ENCODE data around the gene MUC12. TPM values are rescaled to one million over a fixed set of nuclear protein-coding genes. Genes with fewer than 3 reads are reported as not detected.
"Not testable (repeated sequence)": the region's sequence is repeated elsewhere in the genome, so short reads cannot be mapped to it uniquely, and the experiment has no call there.

Gene MUC12
- total RNA-seq, 1 experiment from 2014 or later = 0.64 TPM

DNA sequence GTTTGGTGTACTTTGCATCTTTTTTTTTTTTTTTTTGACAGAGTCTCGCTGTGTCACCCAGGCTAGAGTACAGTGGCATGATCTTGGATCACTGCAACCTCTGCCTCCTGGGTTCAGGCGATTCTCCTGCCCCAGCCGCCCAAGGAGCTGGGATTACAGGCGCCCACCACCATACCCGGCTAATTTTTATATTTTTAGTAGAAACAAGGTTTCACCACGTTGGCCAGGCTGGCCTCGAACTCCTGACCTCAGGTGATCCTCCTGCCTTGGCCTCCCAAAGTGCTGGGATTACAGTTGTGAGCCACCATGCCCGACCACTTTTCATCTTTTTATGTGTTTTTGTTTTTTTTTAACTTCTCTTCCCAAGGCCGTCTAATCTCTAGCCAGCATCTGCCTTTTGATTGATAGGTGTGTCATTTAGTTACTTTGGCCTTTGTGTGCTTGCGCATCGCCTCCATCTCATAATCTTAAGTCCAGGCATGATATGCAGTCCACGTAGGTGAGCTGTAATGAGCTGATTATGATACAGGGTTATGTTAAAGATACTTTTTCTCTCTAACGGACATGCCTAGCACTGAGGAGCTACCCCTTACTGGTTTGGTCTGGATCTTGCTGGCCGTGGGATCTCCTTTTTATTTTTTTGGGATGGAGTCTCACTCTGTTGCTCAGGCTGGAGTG is 15.0 kb downstream of the MUC12 start:
- H4K20me1 ChIP-seq (ENCODE audit: insufficient read depth); intact Hi-C loops (cut with micrococcal nuclease); POLR2A ChIA-PET; H3K9me3 ChIP-seq (ENCODE audit: control insufficient read depth in 1 of 2, insufficient read depth in 1 of 2, low read depth in 1 of 2, low read length in 2 of 2); H2AFZ ChIP-seq (ENCODE audit: low read depth, low read length, poor library complexity, severe bottlenecking); H3K9ac ChIP-seq (ENCODE audit: low read length); RAD21 ChIA-PET (ENCODE audit: low non-redundant PET in 1 of 2, low total read pairs in 2 of 2, uncharacterized antibody in 2 of 2, unreplicated experiment in 2 of 2); H3K36me3 ChIP-seq (ENCODE audit: control insufficient read depth in 1 of 2, insufficient read depth in 2 of 2, low read length in 2 of 2); H3K9me2 ChIP-seq (ENCODE audit: insufficient read depth); H3K27ac ChIP-seq (ENCODE audit: low read depth, low read length); H3K4me2 ChIP-seq (ENCODE audit: low read length); ATAC-seq; CTCF ChIA-PET; H3K27me3 ChIP-seq (ENCODE audit: insufficient read depth, low read length); H3K79me2 ChIP-seq (ENCODE audit: insufficient read depth, low read length); H3K4me3 ChIP-seq (replicated peaks in 1 of 2; ENCODE audit: low read depth in 1 of 2, low read length in 2 of 2); H3K4me1 ChIP-seq (ENCODE audit: control insufficient read depth in 1 of 2, insufficient read depth in 2 of 2, low read length in 2 of 2); BruUV-seq (replicated peaks); DNase-seq (ENCODE audit: low read depth, low spot score): not testable (repeated sequence)

DNA sequence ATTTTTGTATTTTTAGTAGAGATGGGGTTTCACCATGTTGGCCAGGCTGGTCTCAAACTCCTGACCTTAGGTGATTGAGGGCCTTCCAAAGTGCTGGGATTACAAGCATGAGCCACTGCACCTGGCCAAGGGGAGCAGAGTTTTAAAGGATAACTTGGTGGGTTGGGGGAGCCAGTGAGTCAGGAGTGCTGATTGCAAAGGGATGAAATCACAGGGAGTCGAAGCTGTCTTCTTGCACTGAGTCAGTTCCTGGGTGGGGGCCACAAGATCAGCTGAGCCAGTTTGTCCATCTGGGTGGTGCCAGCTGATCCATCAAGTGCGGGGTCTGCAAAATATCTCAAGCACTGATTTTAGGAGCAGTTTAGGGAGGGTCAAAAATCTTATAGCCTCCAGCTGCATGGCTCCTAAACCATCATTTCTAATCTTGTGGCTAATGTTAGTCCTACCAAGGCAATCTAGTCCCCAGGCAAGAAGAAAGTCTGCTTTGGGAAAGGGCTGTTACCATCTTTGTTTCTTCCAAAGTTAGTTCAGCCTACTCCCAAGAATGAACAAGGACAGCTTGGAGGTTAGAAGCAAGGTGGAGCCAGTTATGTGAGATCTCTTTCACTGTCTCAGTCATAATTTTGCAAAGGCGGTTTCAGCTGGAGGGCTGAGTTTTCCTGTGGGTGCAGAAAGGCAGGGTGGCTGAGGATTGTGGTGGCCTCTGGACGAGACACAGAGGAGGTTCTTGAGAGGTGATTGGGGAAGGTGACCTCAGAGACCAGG is 15.8 kb downstream of the MUC12 start:
- H3K79me2 ChIP-seq (ENCODE audit: insufficient read depth, low read length); H3K27me3 ChIP-seq (ENCODE audit: insufficient read depth, low read length); H3K36me3 ChIP-seq (ENCODE audit: control insufficient read depth in 1 of 2, insufficient read depth in 2 of 2, low read length in 2 of 2); H2AFZ ChIP-seq (ENCODE audit: low read depth, low read length, poor library complexity, severe bottlenecking); BruUV-seq (replicated peaks); H3K9ac ChIP-seq (ENCODE audit: low read length); H4K20me1 ChIP-seq (ENCODE audit: insufficient read depth); H3K4me2 ChIP-seq (ENCODE audit: low read length); intact Hi-C loops (cut with micrococcal nuclease); H3K9me3 ChIP-seq (ENCODE audit: control insufficient read depth in 1 of 2, insufficient read depth in 1 of 2, low read depth in 1 of 2, low read length in 2 of 2); ATAC-seq; H3K4me1 ChIP-seq (ENCODE audit: control insufficient read depth in 1 of 2, insufficient read depth in 2 of 2, low read length in 2 of 2); DNase-seq (ENCODE audit: low read depth, low spot score); H3K4me3 ChIP-seq (replicated peaks in 1 of 2; ENCODE audit: low read depth in 1 of 2, low read length in 2 of 2); RAD21 ChIA-PET (ENCODE audit: low non-redundant PET in 1 of 2, low total read pairs in 2 of 2, uncharacterized antibody in 2 of 2, unreplicated experiment in 2 of 2); CTCF ChIA-PET; H3K27ac ChIP-seq (ENCODE audit: low read depth, low read length); H3K9me2 ChIP-seq (ENCODE audit: insufficient read depth): not testable (repeated sequence)
- POLR2A ChIA-PET = interaction anchor here (0.6 kb wide), 1 partner anchor 159 kb away, joined by 3 read pairs; no protein-coding TSS in a partner anchor
- TF ChIP-seq FOSL1 (IDR thresholded peaks at IDR 0.05; ENCODE audit: low read depth) = peak; percentile 20; the same call in 1 of the 2 replicates
- peak; percentile 29; the same call in 1 of the 2 replicates for TF ChIP-seq JUND (IDR thresholded peaks at IDR 0.05)

All from HCT116 (cell line).